ENCODE measurements around the gene POU2AF2.

The POU2AF2 gene

DNA sequence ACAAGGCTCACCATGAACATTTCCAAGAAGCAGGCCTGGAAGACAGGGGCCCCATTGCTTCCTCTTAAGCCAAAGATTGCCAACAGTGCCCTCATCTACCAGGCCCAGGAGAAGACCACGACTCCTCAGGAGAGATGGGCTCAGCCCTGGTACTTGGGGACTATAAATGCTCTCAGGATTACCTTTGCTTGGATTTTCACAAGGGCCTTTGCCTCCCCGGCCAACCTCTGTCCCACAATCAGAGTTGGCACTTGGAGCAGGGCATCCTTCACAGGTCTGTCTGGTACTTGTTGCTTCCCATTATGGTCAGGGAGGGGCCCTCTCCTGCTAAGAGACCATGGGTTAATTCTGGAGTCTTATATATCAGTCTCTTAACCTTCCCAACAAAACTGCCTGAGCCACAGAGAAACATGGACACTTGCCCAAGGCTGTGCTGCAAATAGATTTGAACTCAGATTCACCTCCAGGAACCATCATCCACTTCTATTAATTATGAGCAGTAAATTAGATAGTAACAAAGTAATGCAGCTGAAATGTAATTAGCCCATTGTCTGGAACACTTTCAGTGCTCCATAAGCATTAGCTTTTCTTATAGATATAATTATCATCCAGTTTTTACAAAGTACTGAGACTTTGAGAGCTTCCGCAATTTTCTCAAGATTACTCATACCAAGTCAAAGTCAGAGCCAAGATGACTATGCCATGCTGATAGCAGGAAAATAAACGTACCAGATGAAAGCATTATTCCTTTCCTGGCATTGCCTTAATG is 86.4 kb downstream of the POU2AF2 start:
- DNase-seq (ENCODE audit: low read depth), result no peak

DNA sequence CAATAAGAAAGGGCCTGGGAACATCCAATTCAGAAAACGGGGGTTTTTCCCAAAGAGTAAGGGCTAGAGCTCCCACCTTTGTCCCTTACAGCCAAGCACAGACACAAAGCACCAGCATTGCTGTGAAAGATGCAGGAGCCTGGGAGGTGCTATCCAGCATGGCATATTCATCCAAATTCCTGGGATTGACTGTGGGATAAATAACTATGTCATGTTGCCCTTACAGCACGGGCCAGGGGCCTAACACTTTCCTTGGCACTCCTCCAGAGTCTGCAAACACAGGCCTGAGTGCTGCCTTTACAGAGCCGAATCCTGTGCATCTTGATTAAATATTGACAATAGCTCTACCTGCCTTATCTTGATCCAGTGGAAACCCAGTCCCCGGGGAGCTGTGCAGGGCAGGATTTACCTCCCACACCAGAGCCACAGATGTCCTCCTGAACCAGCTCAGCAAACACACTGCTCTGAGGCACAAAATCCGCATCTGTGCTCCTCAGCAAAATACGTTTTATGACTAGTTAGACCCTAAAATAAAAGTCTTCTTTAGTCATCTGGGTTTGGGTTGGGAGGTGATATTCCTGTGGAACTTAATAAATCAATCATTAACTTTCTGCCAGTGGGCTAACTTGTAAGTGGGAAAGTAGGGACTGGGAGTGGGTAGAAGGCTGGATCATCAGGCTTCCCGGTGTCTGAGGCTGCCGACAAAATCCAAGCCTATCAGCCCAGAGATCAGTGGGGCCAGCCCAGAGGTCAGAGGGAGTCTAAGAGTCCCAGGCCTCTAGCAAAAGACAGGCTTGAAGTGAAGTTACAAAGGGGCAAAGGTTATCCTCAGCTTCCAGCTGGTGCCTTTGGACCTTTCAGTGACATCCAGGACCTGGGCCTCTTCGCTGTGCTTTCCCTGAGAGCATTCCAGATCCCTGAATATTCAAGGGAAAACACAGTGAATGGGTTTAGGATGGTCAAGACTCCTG is 89.3 kb downstream of the POU2AF2 start:
- DNase-seq (ENCODE audit: low read depth), result no peak

DNA sequence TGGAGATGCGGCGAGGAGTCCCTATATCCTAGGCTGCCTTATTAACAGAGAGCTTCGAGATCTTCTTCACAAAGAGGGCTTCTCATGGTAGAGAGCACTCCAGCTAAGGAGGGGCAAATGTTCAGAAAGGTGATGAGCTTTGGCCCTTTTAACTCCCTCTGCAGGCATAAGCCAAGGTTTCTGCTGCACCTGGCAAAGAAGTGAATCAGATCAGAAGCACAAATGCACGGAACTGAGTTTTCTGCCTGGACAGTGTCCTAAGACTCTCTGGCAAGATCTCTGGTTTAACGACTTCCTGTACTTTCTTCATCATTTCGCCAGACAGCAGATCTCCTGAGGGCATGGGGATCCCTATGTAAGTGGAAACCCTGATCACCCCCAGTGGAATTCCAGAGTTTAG is 90.0 kb downstream of the POU2AF2 start:
- no peak for DNase-seq (ENCODE audit: low read depth)

Data from stimulated activated CD8-positive, alpha-beta memory T cell treated with anti-CD3 and anti-CD28 coated beads, Interleukin-15, amount 100 ng/mL, for 1 hour (primary cell).